A549 (cell line): ENCODE data around the gene AGXT. TPM values are rescaled to one million over a fixed set of nuclear protein-coding genes. Genes with fewer than 3 reads are reported as not detected.

ENCODE experiments used
- ATAC-seq, 2 experiments: fragments of 200-7000 bp in 1 of 2; fragments of >200 bp in 1 of 2; cut with Nextera tagmentation in 1 of 2; cut with Tn5 transposase in 1 of 2; 3 replicates each; pipeline versions ENCODE4 v1.8.0 to v1.9.1; 2018 to 2020; ENCODE audit warnings: mild to moderate bottlenecking in 1 of 2, moderate library complexity in 1 of 2
- CTCF ChIA-PET: fragments of 300-600 bp; sonication (Branson Sonifier 250); formaldehyde crosslinking; extraction: SDS; loops from one replicate; lab custom pipeline; 2021; ENCODE audit warnings: antibody characterized with exemption, inconsistent platforms; lab: Yijun Ruan, JAX
- POLR2A ChIA-PET: fragments of 350-600 bp; formaldehyde crosslinking; extraction: SDS; loops from one replicate; lab custom pipeline; 2021; ENCODE audit warnings: antibody characterized with exemption, inconsistent platforms; lab: Yijun Ruan, JAX
- DNase-seq, 2 experiments: peaks; one replicate each; pipeline versions ENCODE4 v3.0.0 to v3.0.0-alpha.2; 2011 to 2016; ENCODE audit warnings: low read depth in 1 of 2, low spot score in 1 of 2
- FAIRE-seq: peaks from 2 replicates; lab custom pipeline; 2011; peaks lifted over from hg19 to GRCh38; lab: Jason Lieb, UNC
- H3K27ac ChIP-seq, 2 experiments: fragments of >200 bp; sonication (Bioruptor Twin); formaldehyde crosslinking; 3 replicates each; pipeline ENCODE4 v1.5.1; 2016 to 2017
- H3K4me1 ChIP-seq: fragments of >200 bp; sonication (Bioruptor Twin); formaldehyde crosslinking; 3 replicates; pipeline ENCODE4 v1.6.1; 2016
- H3K4me2 ChIP-seq: fragments of >200 bp; sonication (Bioruptor Twin); formaldehyde crosslinking; 3 replicates; pipeline ENCODE4 v1.6.1; 2016
- H3K4me3 ChIP-seq: fragments of >200 bp; sonication (Bioruptor Twin); formaldehyde crosslinking; 3 replicates; pipeline ENCODE4 v1.5.1; 2016
- H3K9me3 ChIP-seq: fragments of >200 bp; sonication (Bioruptor Twin); formaldehyde crosslinking; 3 replicates; pipeline ENCODE4 v1.6.1; 2016
- BCL3 ChIP-seq: fragments of >200 bp; sonication (Bioruptor Twin); formaldehyde crosslinking; IDR thresholded peaks from 3 replicates; pipeline ENCODE4 v1.6.1; 2016
- BHLHE40 ChIP-seq: IDR thresholded peaks from 2 replicates; pipeline ENCODE4 v1.6.1; 2012; ENCODE audit warnings: low read depth, low read length, inconsistent platforms
- CBX8 ChIP-seq: fragments of 200-600 bp; sonication (generic); IDR thresholded peaks from 2 replicates; pipeline ENCODE4 v1.6.1; 2016
- CEBPB ChIP-seq, 2 experiments: fragments of >200 bp in 1 of 2; sonication (Bioruptor Twin) in 1 of 2; formaldehyde crosslinking in 1 of 2; IDR thresholded peaks; 2 replicates each; pipeline ENCODE4 v1.6.1; 2012 to 2016
- EHF ChIP-seq: fragments of 250-450 bp; sonication (Bioruptor Pico); IDR thresholded peaks from 2 replicates; pipeline ENCODE4 v1.5.0; 2020; ENCODE audit warnings: mild to moderate bottlenecking
- GATA3 ChIP-seq: IDR thresholded peaks from 2 replicates; pipeline ENCODE4 v1.6.1; 2012; ENCODE audit warnings: borderline replicate concordance
- HES2 ChIP-seq: fragments of >200 bp; sonication (Bioruptor Twin); formaldehyde crosslinking; IDR thresholded peaks from 2 replicates; pipeline ENCODE4 v1.6.1; 2016
- HEYL ChIP-seq: fragments of 250-450 bp; sonication (Bioruptor Pico); IDR thresholded peaks from 2 replicates; pipeline ENCODE4 v1.8.0; 2021; ENCODE audit warnings: mild to moderate bottlenecking, moderate library complexity
- MAFK ChIP-seq: fragments of 450-650 bp; IDR thresholded peaks from 2 replicates; pipeline ENCODE4 v1.6.1; 2014; ENCODE audit not compliant: partially characterized antibody
- MAX ChIP-seq: IDR thresholded peaks from 2 replicates; pipeline ENCODE4 v1.6.1; 2012
- MAZ ChIP-seq: fragments of 150-350 bp; IDR thresholded peaks from 2 replicates; pipeline ENCODE4 v1.6.1; 2014; ENCODE audit warnings: antibody characterized with exemption, low read depth, low read length, borderline replicate concordance
- NPAS2 ChIP-seq: fragments of 250-450 bp; sonication (Bioruptor Pico); IDR thresholded peaks from 2 replicates; pipeline ENCODE4 v1.8.0; 2022; ENCODE audit warnings: mild to moderate bottlenecking, moderate library complexity, borderline replicate concordance
- PBX3 ChIP-seq: IDR thresholded peaks from 2 replicates; pipeline ENCODE4 v1.6.1; 2012
- POLR2A ChIP-seq: IDR thresholded peaks from 2 replicates; pipeline ENCODE4 v1.6.1; 2012; ENCODE audit warnings: mild to moderate bottlenecking, low read length
- RCOR1 ChIP-seq: fragments of 150-350 bp; IDR thresholded peaks from 2 replicates; pipeline ENCODE4 v1.6.1; 2014; ENCODE audit warnings: antibody characterized with exemption, low read length, low read depth
- TP53 ChIP-seq: fragments of 250-450 bp; sonication (Bioruptor Pico); IDR thresholded peaks from 2 replicates; pipeline ENCODE4 v1.5.0; 2021; ENCODE audit warnings: mild to moderate bottlenecking, moderate library complexity
- ZC3H11A ChIP-seq: fragments of 450-650 bp; IDR thresholded peaks from 2 replicates; pipeline ENCODE4 v1.6.1; 2014; ENCODE audit warnings: antibody characterized with exemption, mild to moderate bottlenecking
- ZNF302 ChIP-seq: fragments of 250-450 bp; sonication (Bioruptor Pico); IDR thresholded peaks from 2 replicates; pipeline ENCODE4 v1.9.0; 2021; ENCODE audit warnings: inconsistent platforms, mild to moderate bottlenecking, moderate library complexity
- WGBS: methylation state at CpG from one replicate; pipeline ENCODE4 v1.1.6; 2017; ENCODE audit errors: missing lambda C conversion rate; 5-methylcytosine and 5-hydroxymethylcytosine counted together
- polyA plus RNA-seq, 4 experiments: library from polyadenylated mRNA; depleted of rRNA in 3 of 4; stranded (reverse); fragments of >200 nt; fragmentation: RNase III in 1 of 4; extraction: RNeasy Plus Mini Kit Qiagen cat#74134 plus additional on column Dnase treatment in 1 of 4; gene quantifications; 2 replicates in 3 of 4; 3 replicates in 1 of 4; pipeline ENCODE4 v1.2.3, GENCODE V29; 2011 to 2017

AGXT gene
- polyA plus RNA-seq, 2 of the 4 experiments (the other 2 are of a cell fraction): not detected

GRCh38 chr2:240823449-240824336, 44.9 kb upstream of the AGXT start (continued):
- TF ChIP-seq BCL3: no peak

- no peak for TF ChIP-seq RCOR1
- no peak for TF ChIP-seq MAZ
- no peak for TF ChIP-seq ZNF302 (CRISPR knock-in tag)
- no peak for TF ChIP-seq MAFK
- no peak for TF ChIP-seq MAX
- no peak for TF ChIP-seq CEBPB (IDR thresholded peaks at IDR 0.05)
- TF ChIP-seq NPAS2 (CRISPR knock-in tag): no peak
- no peak for TF ChIP-seq BHLHE40
- TF ChIP-seq GATA3: no peak
- no peak for TF ChIP-seq POLR2A
- no peak for TF ChIP-seq TP53 (CRISPR knock-in tag)
- TF ChIP-seq ZC3H11A: no peak
- no peak for TF ChIP-seq CBX8
- no peak for TF ChIP-seq HEYL (CRISPR knock-in tag)
- TF ChIP-seq, all 56 proteins: peak for 0
- POLR2A ChIA-PET: no interaction called here
- ATAC-seq: no peak
These were observed 43.1 kb upstream of the AGXT start for GRCh38 chr2:240825476-240825875.

GRCh38 chr2:240831594-240832204, 36.9 kb upstream of the AGXT start:
- 56% methylated on average over 23 of the region's 27 CpGs for WGBS
- Histone ChIP-seq H3K4me2 (peak overlapping the region; percentile 95), H3K9me3 (peaks cover 7% of the 10 kb centered on the region; the same call in 1 of the 3 replicates), H3K4me3 (peak overlapping the region; percentile 34; the same call in 2 of the 3 replicates), H3K4me1 (peaks cover 14% of the 10 kb centered on the region; the same call in 1 of the 3 replicates), H3K27ac (no peak overlapping the region)
- no peak for ATAC-seq
- no peak for FAIRE-seq
- CTCF ChIA-PET: interaction anchor here (1.5 kb wide), 1 partner anchor 9 kb away, joined by 5 read pairs; no protein-coding TSS in a partner anchor
- POLR2A ChIA-PET: no interaction called here
- TF ChIP-seq TP53 (CRISPR knock-in tag) (no peak), PBX3 (no peak), EHF (CRISPR knock-in tag) (no peak), HES2 (no peak), BHLHE40 (no peak)
- DNase-seq: no peak

More at GRCh38 chr2:240825476-240825875, 43.1 kb upstream of the AGXT start:
- Histone ChIP-seq H3K4me1 (peaks cover 9% of the 10 kb centered on the region; the same call in 2 of the 3 replicates), H3K4me3 (no peak overlapping the region), H3K27ac (no peak overlapping the region), H3K4me2 (no peak overlapping the region), H3K9me3 (peaks cover 24% of the 10 kb centered on the region)
- FAIRE-seq: no peak
- whole genome bisulfite sequencing: 40% methylated on average over 4 of the region's 4 CpGs
- CTCF ChIA-PET: interaction anchor here (1.0 to 5.5 kb wide), 3 partner anchors 14 to 26 kb away, joined by 3 to 37 read pairs (median 22); no protein-coding TSS in a partner anchor
- DNase-seq: no peak
